GM11168 (cell line): ENCODE measurements around the gene TMOD3.
"Not testable (repeated sequence)": the region's sequence is repeated elsewhere in the genome, so short reads cannot be mapped to it uniquely, and the experiment has no call there.

ENCODE experiments used
- in situ Hi-C: fragments of 300-500 bp; cut with MboI; formaldehyde crosslinking; loops from one replicate; pipeline ENCODE4 v1.12.0; 2022; ENCODE audit warnings: low sequenced_read_pairs; ENCODE audit not compliant: unreplicated experiment

The TMOD3 gene

GRCh38 chr15:51861557-51862359 lies 32.3 kb downstream of the TMOD3 start:
- in situ Hi-C loops: no loop called here

- in situ Hi-C loops: no loop called here
These were observed 33.7 kb downstream of the TMOD3 start for GRCh38 chr15:51863131-51863530.

- in situ Hi-C loops: no loop called here
These were observed 35.1 kb downstream of the TMOD3 start for GRCh38 chr15:51864408-51865056.

GRCh38 chr15:51865317-51865716 lies 35.9 kb downstream of the TMOD3 start:
- in situ Hi-C loops: no loop called here

GRCh38 chr15:51866161-51866560 lies 36.7 kb downstream of the TMOD3 start:
- in situ Hi-C loops: no loop called here

GRCh38 chr15:51866751-51867150 lies 37.3 kb downstream of the TMOD3 start:
- in situ Hi-C loops: no loop called here

- in situ Hi-C loops: no loop called here
These were observed 39.6 kb downstream of the TMOD3 start for GRCh38 chr15:51869060-51869421.

GRCh38 chr15:51870774-51871173 lies 41.3 kb downstream of the TMOD3 start:
- in situ Hi-C loops: no loop called here

GRCh38 chr15:51874751-51875644 lies 45.5 kb downstream of the TMOD3 start:
- in situ Hi-C loops: no loop called here

- in situ Hi-C loops: no loop called here
These were observed 46.7 kb downstream of the TMOD3 start for GRCh38 chr15:51876169-51876568.

GRCh38 chr15:51878446-51879386 lies 49.3 kb downstream of the TMOD3 start:
- in situ Hi-C loops: no loop called here

- in situ Hi-C loops: no loop called here
These were observed 50.1 kb downstream of the TMOD3 start for GRCh38 chr15:51879555-51879954.

GRCh38 chr15:51883271-51883837 lies 53.9 kb downstream of the TMOD3 start:
- in situ Hi-C loops: no loop called here

GRCh38 chr15:51884041-51884440 lies 54.6 kb downstream of the TMOD3 start:
- in situ Hi-C loops: no loop called here

GRCh38 chr15:51884517-51885236 lies 55.2 kb downstream of the TMOD3 start:
- in situ Hi-C loops: no loop called here

- in situ Hi-C loops: not testable (repeated sequence)
These were observed 56.3 kb downstream of the TMOD3 start for GRCh38 chr15:51885758-51886157.

- in situ Hi-C loops: no loop called here
These were observed 58.6 kb downstream of the TMOD3 start for GRCh38 chr15:51887887-51888592.

- in situ Hi-C loops: no loop called here
These were observed 59.2 kb downstream of the TMOD3 start for GRCh38 chr15:51888593-51889195.
